ENCODE measurements around the gene PLA1A. TPM values are rescaled to one million over a fixed set of nuclear protein-coding genes. Genes with fewer than 3 reads are reported as not detected.
"Not testable (repeated sequence)": the region's sequence is repeated elsewhere in the genome, so short reads cannot be mapped to it uniquely, and the experiment has no call there.

PLA1A gene
- total RNA-seq, 2 donors from 2014 or later, result 0.58 to 1.3 TPM

- H3K27me3 ChIP-seq, result no peaks in the 10 kb centered on the region
- no peaks in the 10 kb centered on the region for H3K4me1 ChIP-seq
- H3K36me3 ChIP-seq, result no peaks in the 10 kb centered on the region
- no peak for DNase-seq
- TF ChIP-seq CTCF (IDR thresholded peaks at IDR 0.05), result no peak
- H3K9ac ChIP-seq (ENCODE audit: low read depth in 2 of 2, low read length in 2 of 2), result no peak overlapping the region
- no peaks in the 10 kb centered on the region for H3K9me3 ChIP-seq
- no peak overlapping the region for H3K4me3 ChIP-seq
- intact Hi-C loops (cut with DNase I), result no loop called here
- H3K27ac ChIP-seq, result no peak overlapping the region
Observed at GRCh38 chr3:119558626-119559317, 38.9 kb upstream of the PLA1A start.

GRCh38 chr3:119559441-119559963, 38.2 kb upstream of the PLA1A start, which contains the start of gene CD80:
Gene CD80 (minus strand): TSS chr3:119559614. CDS start chr3:119557728, 1,886 bp downstream.
- Histone ChIP-seq H3K36me3 (no peaks in the 10 kb centered on the region), H3K9ac (ENCODE audit: low read depth in 2 of 2, low read length in 2 of 2) (no peak within 1 kb of the TSS), H3K27me3 (no peaks in the 10 kb centered on the region), H3K4me3 (no peak within 1 kb of the TSS), H3K4me1 (no peaks in the 10 kb centered on the region), H3K27ac (no peak within 1 kb of the TSS), H3K9me3 (no peaks in the 10 kb centered on the region)
- peak; percentile 28 for TF ChIP-seq CTCF (IDR thresholded peaks at IDR 0.05)
- DNase-seq, result peak; percentile 70
- intact Hi-C loops (cut with DNase I), result no loop called here

- H3K9ac ChIP-seq (ENCODE audit: low read depth in 2 of 2, low read length in 2 of 2), result no peak overlapping the region
- no peak for TF ChIP-seq CTCF (IDR thresholded peaks at IDR 0.05)
- H3K4me1 ChIP-seq, result no peaks in the 10 kb centered on the region
- no peaks in the 10 kb centered on the region for H3K27me3 ChIP-seq
- no peak for DNase-seq
- no peaks in the 10 kb centered on the region for H3K9me3 ChIP-seq
- H3K36me3 ChIP-seq, result no peaks in the 10 kb centered on the region
- intact Hi-C loops (cut with DNase I), result no loop called here
- H3K4me3 ChIP-seq, result no peak overlapping the region
- H3K27ac ChIP-seq, result no peak overlapping the region
Observed at GRCh38 chr3:119560160-119560559, 37.5 kb upstream of the PLA1A start.

GRCh38 chr3:119562307-119562961, 35.3 kb upstream of the PLA1A start:
- no peak for DNase-seq
- H3K27ac ChIP-seq, result no peak overlapping the region

GRCh38 chr3:119563334-119563733, 34.4 kb upstream of the PLA1A start:
- H3K9ac ChIP-seq (ENCODE audit: low read depth in 2 of 2, low read length in 2 of 2); H3K27ac ChIP-seq; H3K36me3 ChIP-seq; H3K27me3 ChIP-seq; H3K4me1 ChIP-seq; H3K4me3 ChIP-seq; intact Hi-C loops (cut with DNase I); H3K9me3 ChIP-seq; DNase-seq: not testable (repeated sequence)

More at GRCh38 chr3:119562307-119562961, 35.3 kb upstream of the PLA1A start:
- H3K4me1 ChIP-seq, result no peaks in the 10 kb centered on the region
- no peaks in the 10 kb centered on the region for H3K36me3 ChIP-seq
- H3K27me3 ChIP-seq, result no peaks in the 10 kb centered on the region
- peak overlapping the region in 1 of 2 donors; percentile 26 for H3K9ac ChIP-seq (ENCODE audit: low read depth in 2 of 2, low read length in 2 of 2)
- H3K9me3 ChIP-seq, result no peaks in the 10 kb centered on the region
- intact Hi-C loops (cut with DNase I), result no loop called here
- no peak overlapping the region for H3K4me3 ChIP-seq
- no peak for TF ChIP-seq CTCF (IDR thresholded peaks at IDR 0.05)

- Histone ChIP-seq H3K4me1 (no peaks in the 10 kb centered on the region), H3K9me3 (no peaks in the 10 kb centered on the region), H3K9ac (ENCODE audit: low read depth in 2 of 2, low read length in 2 of 2) (no peak overlapping the region), H3K4me3 (no peak overlapping the region), H3K36me3 (no peaks in the 10 kb centered on the region), H3K27me3 (no peaks in the 10 kb centered on the region), H3K27ac (no peak overlapping the region)
- DNase-seq, result no peak
- intact Hi-C loops (cut with DNase I), result no loop called here
- TF ChIP-seq CTCF (IDR thresholded peaks at IDR 0.05), result no peak
Observed at GRCh38 chr3:119569156-119569555, 28.5 kb upstream of the PLA1A start.

All from colonic mucosa (tissue), 4 donors.